COLO668 (cell line): ENCODE measurements around the gene GPSM1.
"Not testable (repeated sequence)": the region's sequence is repeated elsewhere in the genome, so short reads cannot be mapped to it uniquely, and the experiment has no call there.

ENCODE experiments used
- DNase-seq: peaks from one replicate; lab custom pipeline; 2025; ENCODE audit not compliant: unreplicated experiment; lab: John Stamatoyannopoulos, UW

The GPSM1 gene

DNA sequence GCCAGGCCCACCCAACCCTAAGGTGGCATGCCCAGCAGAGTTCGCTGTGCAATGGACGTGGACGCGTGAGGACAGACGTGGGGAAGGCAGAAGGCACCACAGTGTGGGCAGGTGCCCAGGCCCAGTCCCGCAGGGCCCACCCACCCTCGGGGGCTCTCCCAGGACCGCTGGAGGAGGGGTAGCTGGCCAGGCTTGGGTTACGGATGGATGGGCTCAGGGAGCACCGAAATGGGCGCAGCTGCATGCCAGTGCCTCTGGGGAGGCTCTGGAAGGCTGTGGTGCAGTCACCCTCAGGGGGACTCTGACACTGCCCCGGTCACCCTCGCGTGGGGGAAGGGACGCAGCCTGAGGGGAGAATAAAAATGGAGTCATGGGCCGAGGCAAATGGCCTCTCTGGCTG is 9.6 kb upstream of the GPSM1 start:
- no peak for DNase-seq

DNA sequence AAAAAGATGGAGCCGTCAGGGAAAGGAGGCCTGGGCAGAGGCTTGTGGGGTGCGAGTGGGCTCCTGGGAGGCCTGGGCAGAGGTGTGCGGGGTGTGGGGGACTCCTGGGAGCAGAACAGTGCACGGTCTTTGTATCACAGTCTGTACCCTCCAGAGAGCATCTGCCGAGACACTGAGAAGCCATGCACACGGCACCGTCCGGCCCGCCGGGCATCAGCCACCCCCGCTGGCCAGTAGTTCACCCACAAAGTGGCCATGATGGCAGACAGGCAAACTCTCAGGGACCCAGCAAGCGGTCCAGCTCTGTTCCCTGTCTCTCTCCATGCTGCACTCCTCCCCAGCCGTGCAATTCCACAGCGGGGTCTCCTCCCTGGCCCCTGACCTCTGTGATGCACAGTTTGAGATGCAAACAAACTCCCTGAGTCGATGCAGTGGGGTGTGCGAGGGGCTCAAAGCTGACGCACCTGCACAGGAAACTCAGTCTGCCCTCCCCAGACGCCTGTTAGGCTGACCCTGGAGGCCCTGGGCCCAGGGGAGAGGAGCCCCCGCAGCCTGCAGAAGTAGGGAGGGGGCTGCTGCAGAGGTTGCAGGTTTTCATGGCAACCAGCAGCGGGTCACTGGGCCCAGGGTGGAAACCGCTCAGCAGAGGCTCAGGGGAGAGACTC is 9.1 kb upstream of the GPSM1 start:
- no peak for DNase-seq

DNA sequence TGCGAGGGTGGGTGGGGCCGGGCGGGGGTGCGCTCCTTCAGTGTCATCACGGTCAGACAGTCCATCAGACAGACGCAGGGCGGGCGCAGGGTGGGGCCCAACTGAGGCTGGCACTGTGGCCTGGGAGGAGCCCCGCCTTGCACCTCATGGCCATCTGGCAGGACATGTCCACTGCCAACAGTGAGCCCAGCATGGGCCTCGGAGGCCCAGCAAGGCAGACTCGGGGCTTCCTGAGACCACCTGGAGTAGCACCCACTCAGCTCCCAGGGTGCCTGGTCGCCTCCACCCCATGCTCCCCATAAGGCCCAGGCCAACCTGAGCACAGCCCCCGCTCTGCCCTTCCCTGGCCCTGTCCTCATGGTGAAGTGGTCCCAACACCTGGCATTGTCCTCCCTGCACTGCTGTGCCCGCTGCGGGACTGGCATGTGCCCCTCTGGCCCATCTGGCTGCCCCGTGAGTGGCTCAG is 8.5 kb upstream of the GPSM1 start:
- DNase-seq, result no peak

DNA sequence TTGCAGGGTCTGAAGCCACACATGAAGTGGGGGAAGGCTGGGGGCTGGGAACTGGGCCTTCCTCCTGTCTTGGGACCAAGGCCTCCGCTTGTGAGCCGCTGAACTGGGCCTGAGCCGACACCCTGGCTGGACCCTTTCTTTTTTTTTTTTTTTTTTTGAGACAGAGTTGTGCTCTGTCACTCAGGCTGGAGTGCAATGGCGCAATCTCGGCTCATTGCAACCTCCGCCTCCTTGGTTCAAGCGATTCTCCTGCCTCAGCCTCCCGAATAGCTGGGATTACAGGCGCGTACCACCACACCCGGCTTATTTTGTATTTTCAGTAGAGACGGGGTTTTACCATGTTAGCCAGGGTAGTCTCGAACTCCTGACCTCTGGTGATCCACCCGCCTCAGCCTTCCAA is 8.1 kb upstream of the GPSM1 start:
- not testable (repeated sequence) for DNase-seq

DNA sequence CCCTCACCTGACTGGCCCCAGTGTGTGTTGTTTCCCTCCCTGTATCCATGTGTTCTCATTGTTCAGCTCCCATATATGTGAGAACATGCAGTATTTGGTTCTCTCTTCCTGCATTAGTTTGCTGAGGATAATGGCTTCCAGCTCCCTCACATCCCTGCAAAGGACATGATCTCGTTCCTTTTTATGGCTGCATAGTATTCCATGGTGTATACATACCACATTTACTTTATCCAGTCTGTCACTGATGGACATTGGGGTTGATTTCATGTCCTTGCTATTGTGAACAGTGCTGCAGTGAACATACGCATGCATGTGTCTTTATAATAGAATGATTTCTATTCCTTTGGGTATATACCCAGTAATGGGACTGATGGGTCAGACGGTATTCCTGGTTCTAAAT is 7.4 kb upstream of the GPSM1 start:
- not testable (repeated sequence) for DNase-seq

DNA sequence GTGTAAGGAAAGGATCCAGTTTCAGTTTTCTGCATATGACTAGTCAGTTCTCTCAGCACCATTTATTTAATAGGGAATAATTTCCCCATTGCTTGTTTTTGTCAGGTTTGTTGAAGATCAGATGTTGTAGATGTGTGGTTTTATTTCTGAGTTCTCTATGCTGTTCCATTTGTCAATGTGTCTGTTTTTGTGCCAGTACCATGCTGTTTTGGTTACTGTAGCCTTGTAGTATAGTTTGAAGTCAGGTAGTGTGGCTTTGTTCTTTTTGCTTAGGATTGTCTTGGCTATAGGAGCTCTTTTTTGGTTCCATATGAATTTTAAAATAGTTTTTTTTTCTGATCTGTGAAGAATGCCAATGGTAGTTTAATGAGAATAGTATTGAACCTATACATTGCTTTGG is 6.4 kb upstream of the GPSM1 start:
- DNase-seq, result not testable (repeated sequence)

DNA sequence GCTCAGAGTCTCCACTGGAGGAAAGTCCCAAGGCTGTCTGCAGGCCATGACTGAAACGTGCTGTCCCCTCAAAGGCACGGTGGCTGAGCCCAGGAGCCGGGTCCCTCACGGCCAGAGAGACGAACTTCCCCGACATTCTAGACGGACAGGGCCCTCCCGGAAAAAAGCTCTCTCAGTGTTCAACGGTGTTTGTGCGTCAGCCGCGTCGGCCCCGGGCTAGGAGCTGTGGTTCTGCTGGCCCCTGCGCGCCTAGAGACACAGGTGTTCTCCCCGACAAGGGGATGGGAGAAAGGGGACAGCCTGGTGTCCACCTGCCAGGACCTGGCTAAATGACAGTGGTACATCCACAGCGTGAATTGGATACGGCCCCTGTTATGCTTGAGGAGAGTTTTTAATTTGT is 5.8 kb upstream of the GPSM1 start:
- DNase-seq, result no peak

DNA sequence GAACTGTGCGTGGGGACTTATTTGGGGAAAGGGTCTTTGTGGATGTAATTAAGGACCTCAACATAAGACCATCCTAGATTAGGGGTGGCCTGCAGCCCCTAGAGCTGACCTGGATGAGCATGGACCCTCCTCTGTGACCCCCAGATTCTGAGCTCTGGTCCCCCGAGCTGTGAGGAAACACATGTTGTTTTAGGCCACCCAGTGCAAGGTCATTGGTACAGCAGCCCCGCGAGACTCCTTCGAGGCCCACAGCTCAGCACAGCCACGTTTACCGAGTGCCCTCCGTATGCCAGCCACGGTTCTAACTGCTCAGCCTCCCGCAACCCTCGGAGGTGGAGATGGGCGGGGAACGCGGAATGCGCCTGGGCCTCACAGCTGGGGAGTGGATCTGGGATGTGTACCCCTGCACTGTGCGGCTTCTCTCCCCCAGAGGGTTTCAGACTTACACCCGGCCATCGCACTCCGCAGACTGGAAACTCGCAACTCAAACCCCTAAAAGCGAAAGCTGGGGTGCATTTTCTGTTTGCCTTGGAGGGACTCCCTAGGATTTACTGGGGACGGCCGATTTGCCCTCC is 4.5 kb upstream of the GPSM1 start:
- no peak for DNase-seq

DNA sequence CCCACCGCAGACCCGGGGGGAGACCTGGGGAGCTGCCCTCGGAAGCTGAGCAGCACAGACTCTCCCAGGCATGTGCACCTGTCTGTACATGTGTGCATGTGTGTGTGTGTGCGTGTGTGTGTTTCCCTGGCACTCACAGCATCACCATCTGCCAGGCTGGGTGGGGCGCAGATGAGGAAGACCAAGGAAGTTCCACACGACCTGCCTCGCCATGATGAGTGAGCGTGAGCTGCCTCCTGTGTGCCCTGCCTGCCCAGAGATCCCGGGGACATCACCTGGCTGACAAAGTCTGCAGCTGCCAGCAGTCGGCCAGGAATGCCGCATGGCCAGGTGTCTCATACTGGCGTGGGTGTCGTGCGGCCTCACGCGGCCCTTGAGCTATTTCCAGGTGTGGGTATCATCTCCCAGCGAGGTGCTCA is 4.0 kb upstream of the GPSM1 start:
- DNase-seq, result peak; percentile 87

DNA sequence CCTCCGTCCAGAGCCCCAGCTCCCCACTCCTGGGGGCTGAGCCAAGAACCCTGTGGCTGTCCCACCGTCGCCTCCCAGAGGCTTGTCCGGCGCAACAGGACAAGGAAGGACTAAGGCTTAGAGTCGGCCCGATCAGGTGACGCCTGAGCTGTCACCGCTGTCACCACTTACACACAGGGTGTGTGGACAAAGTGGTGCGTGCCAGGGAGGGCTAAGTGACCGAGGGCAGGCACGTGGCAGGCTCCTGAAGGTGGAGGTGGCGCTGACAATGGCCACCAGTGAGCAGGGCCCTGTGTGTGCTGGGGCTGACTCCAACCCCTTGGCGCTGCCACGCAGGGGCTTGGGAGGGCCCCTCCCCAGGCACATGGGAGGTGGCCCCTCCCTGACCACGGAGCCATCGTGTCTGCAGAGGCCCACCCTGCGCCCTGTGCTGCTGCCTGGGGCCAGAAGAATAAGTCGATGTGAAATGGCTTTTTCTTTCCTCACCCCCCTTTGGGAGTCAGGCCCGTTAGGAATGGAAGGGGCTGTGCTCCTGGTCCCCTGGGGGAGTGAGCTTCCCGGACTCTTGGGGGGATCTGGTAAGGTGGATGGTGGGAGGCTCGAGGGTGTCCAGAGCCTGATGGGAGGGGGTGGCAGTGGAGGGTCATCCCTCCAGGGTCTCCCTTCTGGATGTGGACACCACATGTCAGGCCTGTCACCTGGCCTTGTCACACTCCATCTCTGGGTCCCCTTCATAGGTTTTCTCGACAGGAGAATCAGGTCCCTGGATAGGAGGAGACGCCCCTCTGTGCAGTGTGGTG is 2.6 kb upstream of the GPSM1 start:
- peak; percentile 40 for DNase-seq

DNA sequence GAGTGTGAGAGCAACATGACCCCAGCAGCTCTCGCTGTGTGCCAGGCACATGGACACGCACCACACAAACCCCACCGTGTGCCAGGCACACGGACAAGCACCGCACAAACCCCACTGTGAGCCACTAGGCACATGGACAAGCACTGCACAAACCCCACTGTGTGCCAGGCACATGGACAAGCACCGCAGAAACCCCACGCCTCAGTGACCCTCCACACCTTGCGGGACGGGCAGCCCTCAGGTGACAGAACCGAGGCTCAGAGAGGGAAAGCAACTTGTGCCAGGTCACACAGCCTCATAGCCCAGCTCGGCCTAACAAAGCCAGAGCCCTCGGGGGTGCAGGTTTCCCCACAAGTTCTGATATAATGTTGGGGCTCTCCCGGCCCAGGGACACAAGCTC is 2.0 kb upstream of the GPSM1 start:
- DNase-seq, result no peak

DNA sequence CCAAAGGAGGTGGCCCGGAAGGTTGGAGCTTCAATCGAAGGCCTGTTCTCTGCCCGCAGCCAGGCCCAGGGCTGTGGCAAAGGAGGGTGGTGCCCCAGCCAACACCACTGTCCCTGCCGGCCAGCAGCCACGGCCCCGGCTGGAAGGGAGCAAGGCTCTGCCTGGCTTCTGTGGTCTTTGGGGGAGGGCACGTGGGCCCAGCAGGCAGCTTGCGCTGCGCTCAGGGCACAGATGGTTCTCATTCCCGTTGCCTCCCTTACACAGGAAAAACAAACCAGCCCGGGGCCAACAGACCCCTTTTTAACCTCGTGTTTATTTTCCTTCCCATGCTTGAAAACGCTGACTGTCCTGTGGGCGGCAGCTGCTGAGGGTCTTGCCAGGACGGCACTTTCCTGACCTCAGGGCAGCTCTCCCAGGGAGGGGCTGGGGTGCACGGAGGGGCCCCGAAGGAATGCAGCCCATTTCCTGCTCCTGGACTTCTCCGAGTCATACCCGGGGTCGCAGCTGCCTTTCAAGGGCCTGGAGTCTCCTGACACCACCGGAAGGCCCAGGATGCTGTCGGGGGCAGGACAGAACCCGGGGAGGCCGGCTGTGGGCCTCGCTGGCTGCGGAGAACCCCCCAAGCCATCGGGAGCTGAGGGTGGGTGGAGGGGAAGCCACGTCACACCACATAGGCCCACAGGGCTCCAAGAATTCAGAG is 1.1 kb upstream of the GPSM1 start:
- DNase-seq, result no peak

DNA sequence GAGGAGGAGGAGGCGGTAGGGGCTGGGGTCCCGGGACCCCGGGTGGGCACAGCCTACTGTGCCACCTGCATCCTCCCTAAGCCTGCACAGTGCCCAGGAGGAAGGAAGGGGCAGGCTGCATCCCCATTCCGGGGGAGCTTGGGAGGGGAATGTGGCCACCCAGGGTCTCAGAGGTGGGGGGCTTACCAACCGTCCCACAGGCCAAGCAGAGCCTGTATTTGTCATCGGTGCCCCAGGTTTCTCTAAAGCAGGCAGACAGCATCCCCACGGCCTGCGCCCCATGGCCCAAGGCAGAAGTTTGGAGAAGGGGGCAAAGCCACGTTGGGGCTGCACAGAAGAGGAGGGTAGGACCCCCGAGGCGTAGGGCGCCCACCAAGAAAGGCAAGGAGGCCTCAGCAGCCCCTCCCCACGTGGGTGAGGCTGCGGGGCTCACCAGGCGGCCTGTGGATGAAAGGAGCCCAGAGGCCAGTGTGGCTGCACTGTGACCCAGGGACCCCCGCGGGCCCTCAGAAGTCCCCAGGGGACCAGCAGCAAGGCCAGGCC is 507 bp upstream of the GPSM1 start:
- no peak for DNase-seq

DNA sequence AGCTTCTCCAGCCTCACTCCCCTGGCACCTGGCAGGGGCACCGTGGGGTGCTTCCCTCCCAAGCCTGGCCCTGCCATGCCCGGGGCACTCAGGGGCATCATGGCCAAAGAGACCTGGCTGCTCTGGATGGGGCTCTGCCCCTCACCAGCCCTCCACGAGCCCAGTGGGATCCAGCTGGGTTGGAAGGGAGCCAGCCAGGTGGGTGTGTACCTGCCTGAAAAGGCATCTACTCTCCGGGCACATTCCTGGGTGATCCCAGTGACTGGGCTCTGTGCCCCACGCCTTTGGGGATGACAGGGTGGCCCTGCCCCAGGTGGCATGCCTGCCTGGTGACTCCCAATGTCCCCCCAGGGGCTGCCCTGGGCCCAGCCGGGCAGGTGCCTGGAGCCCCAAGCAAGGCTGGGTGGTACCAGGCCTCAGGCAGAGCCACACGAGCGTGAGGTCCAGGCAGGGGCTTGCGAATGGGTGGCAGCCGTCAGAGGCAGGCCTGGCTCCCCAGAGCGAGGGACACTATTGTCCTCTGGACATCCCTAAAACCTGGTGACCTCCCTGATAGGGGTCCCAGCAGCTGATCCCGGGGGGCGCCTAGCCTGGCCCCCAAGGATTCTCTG is 777 bp downstream of the GPSM1 start:
- DNase-seq, result peak; percentile 34

DNA sequence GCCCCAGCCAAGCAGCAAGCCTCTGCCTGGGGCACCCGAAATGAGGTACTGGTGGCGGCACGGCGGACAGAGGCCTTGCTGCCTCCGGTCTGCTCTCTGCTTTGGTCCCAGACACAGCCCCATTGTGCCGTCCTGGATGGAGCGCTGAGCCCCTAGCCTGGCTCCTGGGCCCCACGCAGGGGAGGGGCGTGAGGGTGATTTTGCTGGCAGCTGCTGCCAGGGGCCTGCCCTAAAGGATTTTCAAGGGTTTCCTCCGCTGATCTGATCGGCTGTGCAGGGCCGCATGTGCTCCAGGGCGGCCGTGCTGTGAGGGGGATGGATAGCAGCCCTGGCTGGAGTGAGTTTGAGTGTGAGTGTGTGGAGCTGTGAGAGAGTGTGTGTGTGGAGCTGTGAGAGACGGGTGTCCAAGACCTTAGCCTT is 1.3 kb downstream of the GPSM1 start:
- no peak for DNase-seq

DNA sequence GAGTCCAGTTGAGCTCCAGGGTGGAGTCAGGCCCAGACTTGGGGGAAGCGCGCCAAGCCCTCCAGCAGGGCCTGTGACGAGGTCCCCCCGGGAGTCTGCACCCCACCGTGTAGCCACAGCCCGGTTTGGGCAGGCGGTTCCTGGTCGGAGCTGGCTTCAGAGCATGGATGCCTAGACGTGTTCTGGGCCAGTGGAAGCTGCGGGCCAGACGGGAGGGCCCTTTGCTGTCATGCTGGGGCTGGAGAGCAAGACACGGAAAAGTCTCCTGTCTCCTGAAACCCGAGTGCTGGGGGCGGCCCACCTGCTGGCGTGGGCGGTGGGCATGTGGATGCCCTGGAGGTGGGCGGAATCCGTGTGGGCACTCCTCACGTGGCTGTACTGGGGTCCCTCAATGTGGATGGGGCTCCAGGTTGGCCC is 1.9 kb downstream of the GPSM1 start:
- DNase-seq, result no peak

DNA sequence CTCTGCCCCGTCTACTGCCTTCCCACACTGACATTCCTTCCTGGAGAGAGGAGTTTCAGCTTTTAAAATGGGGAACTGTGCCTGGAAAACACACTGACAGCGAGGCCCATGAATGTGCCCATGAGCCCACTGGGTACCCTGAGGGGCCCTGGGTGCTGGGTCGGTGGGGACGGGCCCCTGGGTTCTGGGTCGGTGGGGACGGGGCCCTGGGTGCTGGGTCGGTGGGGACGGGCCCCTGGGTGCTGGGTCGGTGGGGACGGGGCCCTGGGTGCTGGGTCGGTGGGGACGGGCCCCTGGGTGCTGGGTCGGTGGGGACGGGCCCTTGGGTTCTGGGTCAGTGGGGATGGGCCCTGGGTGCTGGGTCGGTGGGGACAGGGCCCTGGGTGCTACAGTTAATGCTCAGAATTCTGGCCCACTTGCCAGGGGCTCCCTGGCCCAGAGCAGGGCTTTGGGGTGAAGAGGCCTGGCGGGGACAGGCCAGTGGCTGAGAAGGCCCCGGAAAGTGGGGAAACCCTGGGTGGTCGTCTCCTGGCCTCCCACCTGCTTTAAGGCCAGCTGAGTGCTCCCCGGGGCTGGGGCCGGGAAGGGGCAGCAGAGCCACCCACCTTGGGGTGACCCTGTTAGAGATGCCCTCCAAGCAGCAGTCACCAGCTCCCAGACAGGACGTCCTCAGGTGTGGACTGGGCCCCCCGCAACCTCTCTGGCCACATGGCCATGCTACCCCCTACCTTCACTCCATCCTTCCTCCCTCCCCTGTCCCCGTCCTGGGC is 2.5 kb downstream of the GPSM1 start:
- no peak for DNase-seq

DNA sequence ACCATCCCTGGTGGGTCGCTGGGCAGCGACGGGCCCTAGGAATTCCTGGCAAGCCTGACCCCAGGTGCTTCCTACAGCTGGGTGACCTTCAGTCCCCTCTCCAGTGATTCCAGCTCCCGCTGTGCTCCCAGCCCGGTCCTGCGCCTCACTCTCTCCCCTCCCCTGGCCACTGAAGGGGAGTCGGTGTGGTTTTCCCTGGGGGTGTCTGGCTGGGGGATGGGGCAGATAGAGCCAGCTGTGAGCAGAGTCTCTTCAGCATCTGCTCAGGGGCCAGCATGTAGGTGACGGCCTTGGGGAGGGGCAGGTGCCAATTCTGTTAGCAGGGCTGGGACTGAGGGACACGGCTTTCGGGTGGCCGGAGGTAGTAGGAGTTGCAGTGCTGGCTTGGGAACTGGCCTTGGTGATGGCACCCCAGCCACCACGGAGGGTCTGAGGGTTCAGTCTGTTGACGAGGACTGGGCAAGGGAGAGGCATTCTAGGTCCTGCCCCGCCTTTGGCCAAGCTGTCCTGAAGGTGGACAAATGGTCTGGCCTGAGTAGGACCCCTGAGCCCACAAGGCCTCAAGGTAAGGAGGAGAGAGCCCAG is 3.2 kb downstream of the GPSM1 start:
- no peak for DNase-seq

DNA sequence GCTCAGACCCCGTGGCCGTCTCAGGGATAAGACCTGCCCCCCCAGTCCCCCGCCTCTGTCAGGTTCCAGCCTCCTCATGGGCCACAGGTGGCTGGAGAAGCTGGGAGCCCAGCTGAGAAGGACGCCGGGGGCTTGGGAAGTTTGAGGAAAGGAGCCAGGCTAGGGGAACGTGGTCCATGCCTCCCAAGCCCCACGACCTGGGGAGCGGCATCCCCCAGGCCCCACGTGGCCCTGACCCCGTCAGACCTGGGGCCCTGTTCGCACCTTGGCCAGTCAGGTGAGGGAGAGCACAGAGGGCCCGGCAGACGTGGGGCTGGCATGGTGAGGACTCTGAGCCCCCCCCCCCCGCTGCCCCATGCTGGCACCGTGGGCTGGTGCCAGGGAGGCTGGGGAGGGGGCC is 3.7 kb downstream of the GPSM1 start:
- no peak for DNase-seq
